HAP-1 (cell line): ENCODE data around the gene CHST3.
"Not testable (repeated sequence)": the region's sequence is repeated elsewhere in the genome, so short reads cannot be mapped to it uniquely, and the experiment has no call there.

Experiments
- DNase-seq, 2 experiments: peaks; one replicate each; pipeline ENCODE4 v3.0.0-alpha.2; 2016 to 2020; ENCODE audit warnings: low spot score in 2 of 2
- H3K27me3 ChIP-seq: fragments of 250-450 bp; sonication (Bioruptor Pico); 2 replicates; pipeline ENCODE4 v1.5.1; 2020; ENCODE audit warnings: low read depth, mild to moderate bottlenecking, moderate library complexity
- H3K36me3 ChIP-seq: fragments of 250-450 bp; sonication (Bioruptor Pico); replicated peaks from 2 replicates; pipeline ENCODE4 v1.5.1; 2020; ENCODE audit warnings: mild to moderate bottlenecking
- H3K4me1 ChIP-seq: fragments of 250-450 bp; sonication (Bioruptor Pico); 2 replicates; pipeline ENCODE4 v1.5.1; 2020; ENCODE audit warnings: mild to moderate bottlenecking
- H3K4me3 ChIP-seq: fragments of 250-450 bp; sonication (Bioruptor Pico); 2 replicates; pipeline ENCODE4 v1.5.1; 2020; ENCODE audit warnings: mild to moderate bottlenecking, moderate library complexity
- H3K9me3 ChIP-seq: fragments of 250-450 bp; sonication (Bioruptor Pico); 2 replicates; pipeline ENCODE4 v1.5.1; 2020; ENCODE audit warnings: mild to moderate bottlenecking, moderate library complexity
- in situ Hi-C: fragments of 300-500 bp; cut with MboI; formaldehyde crosslinking; loops from 3 replicates; pipeline ENCODE4 v1.14.3; 2020; ENCODE audit warnings: low sequenced_read_pairs, inconsistent platforms, mixed read lengths

CHST3 gene

GRCh38 chr10:71964098-71964742 is at the start of gene CHST3:
TSS of gene CHST3 (plus strand) at chr10:71964395. CDS start at chr10:72005843, 41,448 bp downstream.
- in situ Hi-C loops = loop anchor here (25.0 kb wide), 1 partner anchor 248 kb away; the partner anchor contains the start of genes ANAPC16 and ASCC1
- Histone ChIP-seq H3K4me1 (peaks cover 24% of the 10 kb centered on the region), H3K27me3 (no peaks in the 10 kb centered on the region), H3K4me3 (peak within 1 kb of the TSS; percentile 53), H3K36me3 (no peaks in the 10 kb centered on the region), H3K9me3 (no peaks in the 10 kb centered on the region)
- DNase-seq = peak; percentile 19 to 67

GRCh38 chr10:71916827-71917226 is 47.4 kb upstream of the CHST3 start:
- H3K4me3 ChIP-seq = no peak overlapping the region
- peaks cover 3% of the 10 kb centered on the region; the same call in 1 of the 2 replicates for H3K27me3 ChIP-seq
- H3K9me3 ChIP-seq = no peaks in the 10 kb centered on the region
- no peak for DNase-seq
- no peaks in the 10 kb centered on the region for H3K36me3 ChIP-seq
- in situ Hi-C loops = loop anchor here (25.0 kb wide), 1 partner anchor 420 kb away; no protein-coding TSS in a partner anchor
- H3K4me1 ChIP-seq = peaks cover 6% of the 10 kb centered on the region

GRCh38 chr10:71918992-71919391 is 45.2 kb upstream of the CHST3 start:
- Histone ChIP-seq H3K4me3 (no peak overlapping the region), H3K9me3 (no peaks in the 10 kb centered on the region), H3K4me1 (peaks cover 6% of the 10 kb centered on the region), H3K36me3 (no peaks in the 10 kb centered on the region), H3K27me3 (peaks cover 3% of the 10 kb centered on the region; the same call in 1 of the 2 replicates)
- no peak for DNase-seq
- in situ Hi-C loops = loop anchor here (25.0 kb wide), 1 partner anchor 418 kb away; no protein-coding TSS in a partner anchor

- not testable (repeated sequence) for H3K27me3 ChIP-seq, H3K4me1 ChIP-seq, H3K9me3 ChIP-seq, DNase-seq, H3K36me3 ChIP-seq, H3K4me3 ChIP-seq
- in situ Hi-C loops = loop anchor here (25.0 kb wide), 1 partner anchor 417 kb away; no protein-coding TSS in a partner anchor
Measured at GRCh38 chr10:71919956-71920539, 44.1 kb upstream of the CHST3 start.

- Histone ChIP-seq H3K27me3 (peaks cover 3% of the 10 kb centered on the region; the same call in 1 of the 2 replicates), H3K4me3 (no peak overlapping the region), H3K4me1 (peaks cover 6% of the 10 kb centered on the region), H3K36me3 (no peaks in the 10 kb centered on the region), H3K9me3 (no peaks in the 10 kb centered on the region)
- no peak for DNase-seq
- in situ Hi-C loops = loop anchor here (25.0 kb wide), 1 partner anchor 417 kb away; no protein-coding TSS in a partner anchor
Measured at GRCh38 chr10:71920540-71921323, 43.5 kb upstream of the CHST3 start.

- H3K4me3 ChIP-seq = no peak overlapping the region
- peaks cover 3% of the 10 kb centered on the region; the same call in 1 of the 2 replicates for H3K27me3 ChIP-seq
- H3K9me3 ChIP-seq = no peaks in the 10 kb centered on the region
- H3K36me3 ChIP-seq = no peaks in the 10 kb centered on the region
- peaks cover 6% of the 10 kb centered on the region for H3K4me1 ChIP-seq
- DNase-seq = peak in 1 of 2 experiments; percentile 49
- in situ Hi-C loops = loop anchor here (25.0 kb wide), 1 partner anchor 416 kb away; no protein-coding TSS in a partner anchor
Measured at GRCh38 chr10:71921324-71922027, 42.7 kb upstream of the CHST3 start.

GRCh38 chr10:71923138-71923692 is 41.0 kb upstream of the CHST3 start:
- no peak overlapping the region for H3K4me3 ChIP-seq
- no peaks in the 10 kb centered on the region for H3K36me3 ChIP-seq
- DNase-seq = no peak
- no peaks in the 10 kb centered on the region for H3K9me3 ChIP-seq
- in situ Hi-C loops = loop anchor here (25.0 kb wide), 1 partner anchor 414 kb away; no protein-coding TSS in a partner anchor
- no peaks in the 10 kb centered on the region for H3K4me1 ChIP-seq
- H3K27me3 ChIP-seq = no peaks in the 10 kb centered on the region

GRCh38 chr10:71924771-71925170 is 39.4 kb upstream of the CHST3 start:
- H3K4me3 ChIP-seq = no peak overlapping the region
- in situ Hi-C loops = loop anchor here (25.0 kb wide), 1 partner anchor 413 kb away; no protein-coding TSS in a partner anchor
- DNase-seq = no peak
- no peaks in the 10 kb centered on the region for H3K9me3 ChIP-seq
- H3K4me1 ChIP-seq = no peaks in the 10 kb centered on the region
- no peaks in the 10 kb centered on the region for H3K27me3 ChIP-seq
- no peaks in the 10 kb centered on the region for H3K36me3 ChIP-seq

- no peaks in the 10 kb centered on the region for H3K27me3 ChIP-seq
- in situ Hi-C loops = no loop called here
Measured at GRCh38 chr10:71927159-71927558, 37.0 kb upstream of the CHST3 start.

GRCh38 chr10:71927776-71928592 is 36.2 kb upstream of the CHST3 start:
- no peaks in the 10 kb centered on the region for H3K36me3 ChIP-seq
- no peak overlapping the region for H3K4me3 ChIP-seq
- H3K27me3 ChIP-seq = no peaks in the 10 kb centered on the region
- no peaks in the 10 kb centered on the region for H3K4me1 ChIP-seq
- in situ Hi-C loops = no loop called here
- no peak for DNase-seq
- H3K9me3 ChIP-seq = no peaks in the 10 kb centered on the region

More at GRCh38 chr10:71927159-71927558, 37.0 kb upstream of the CHST3 start:
- no peak for DNase-seq
- Histone ChIP-seq H3K36me3 (no peaks in the 10 kb centered on the region), H3K9me3 (no peaks in the 10 kb centered on the region), H3K4me3 (no peak overlapping the region), H3K4me1 (no peaks in the 10 kb centered on the region)

- no peak overlapping the region for H3K4me3 ChIP-seq
- DNase-seq = no peak
- no peaks in the 10 kb centered on the region for H3K9me3 ChIP-seq
- no peaks in the 10 kb centered on the region for H3K27me3 ChIP-seq
- H3K36me3 ChIP-seq = no peaks in the 10 kb centered on the region
- in situ Hi-C loops = no loop called here
- no peaks in the 10 kb centered on the region for H3K4me1 ChIP-seq
Measured at GRCh38 chr10:71931295-71931694, 32.9 kb upstream of the CHST3 start.

- Histone ChIP-seq H3K4me3 (no peak overlapping the region), H3K9me3 (no peaks in the 10 kb centered on the region), H3K4me1 (no peaks in the 10 kb centered on the region), H3K27me3 (no peaks in the 10 kb centered on the region), H3K36me3 (no peaks in the 10 kb centered on the region)
- DNase-seq = no peak
- in situ Hi-C loops = no loop called here
Measured at GRCh38 chr10:71933651-71934050, 30.5 kb upstream of the CHST3 start.
